ENCODE data around the gene VPS72. TPM values are rescaled to one million over a fixed set of nuclear protein-coding genes. Genes with fewer than 3 reads are reported as not detected.

Gene VPS72
- total RNA-seq, 1 experiment from 2014 or later: 68.9 TPM

DNA sequence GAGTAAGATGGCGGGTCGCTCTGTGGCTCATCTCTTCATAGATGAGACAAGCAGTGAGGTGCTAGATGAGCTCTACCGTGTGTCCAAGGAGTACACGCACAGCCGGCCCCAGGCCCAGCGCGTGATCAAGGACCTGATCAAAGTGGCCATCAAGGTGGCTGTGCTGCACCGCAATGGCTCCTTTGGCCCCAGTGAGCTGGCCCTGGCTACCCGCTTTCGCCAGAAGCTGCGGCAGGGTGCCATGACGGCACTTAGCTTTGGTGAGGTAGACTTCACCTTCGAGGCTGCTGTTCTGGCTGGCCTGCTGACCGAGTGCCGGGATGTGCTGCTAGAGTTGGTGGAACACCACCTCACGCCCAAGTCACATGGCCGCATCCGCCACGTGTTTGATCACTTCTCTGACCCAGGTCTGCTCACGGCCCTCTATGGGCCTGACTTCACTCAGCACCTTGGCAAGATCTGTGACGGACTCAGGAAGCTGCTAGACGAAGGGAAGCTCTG is 31.2 kb downstream of the VPS72 start:
- POLR2A ChIA-PET: no interaction called here
- CTCF ChIA-PET: interaction anchor here (5.8 kb wide), 1 partner anchor 58 kb away, joined by 63 read pairs; no protein-coding TSS in a partner anchor

More for the DNA sequence above, 31.2 kb downstream of the VPS72 start:
- H2AFZ ChIP-seq (ENCODE audit: low read depth, low read length, poor library complexity, severe bottlenecking): no peak overlapping the region
- no peaks in the 10 kb centered on the region for H3K79me2 ChIP-seq (ENCODE audit: insufficient read depth, low read length)
- BruUV-seq (replicated peaks): no TSS peak
- no peaks in the 10 kb centered on the region for H3K27me3 ChIP-seq (ENCODE audit: insufficient read depth, low read length)
- H3K9me3 ChIP-seq (ENCODE audit: control insufficient read depth in 1 of 2, insufficient read depth in 1 of 2, low read depth in 1 of 2, low read length in 2 of 2): no peaks in the 10 kb centered on the region
- RAD21 ChIA-PET (ENCODE audit: low non-redundant PET in 1 of 2, low total read pairs in 2 of 2, uncharacterized antibody in 2 of 2, unreplicated experiment in 2 of 2): no interaction called here
- peaks cover 0 to 9% of the 10 kb centered on the region in 2 experiments; a peak in 2 of 4 replicates for H3K36me3 ChIP-seq (ENCODE audit: control insufficient read depth in 1 of 2, insufficient read depth in 2 of 2, low read length in 2 of 2)
- H3K4me1 ChIP-seq (ENCODE audit: control insufficient read depth in 1 of 2, insufficient read depth in 2 of 2, low read length in 2 of 2): peaks cover 2 to 6% of the 10 kb centered on the region in 2 experiments; a peak in 3 of 4 replicates
- intact Hi-C loops (cut with micrococcal nuclease): no loop called here
- no peaks in the 10 kb centered on the region for H4K20me1 ChIP-seq (ENCODE audit: insufficient read depth)
- H3K4me2 ChIP-seq (ENCODE audit: low read length): no peak overlapping the region
- ATAC-seq: no peak
- H3K4me3 ChIP-seq (replicated peaks in 1 of 2; ENCODE audit: low read depth in 1 of 2, low read length in 2 of 2): no peak overlapping the region
- no peak overlapping the region for H3K9ac ChIP-seq (ENCODE audit: low read length)
- no peak for DNase-seq (ENCODE audit: low read depth, low spot score)
- H3K9me2 ChIP-seq (ENCODE audit: insufficient read depth): no peaks in the 10 kb centered on the region
- no peak overlapping the region for H3K27ac ChIP-seq (ENCODE audit: low read depth, low read length)
- TF ChIP-seq SP1 (IDR thresholded peaks at IDR 0.05; ENCODE audit: low read depth): no peak
- TF ChIP-seq TCF7L2 (IDR thresholded peaks at IDR 0.05; ENCODE audit: borderline replicate concordance, extremely low read depth, insufficient read depth, insufficient read length): no peak
- TF ChIP-seq, protein P1, sequence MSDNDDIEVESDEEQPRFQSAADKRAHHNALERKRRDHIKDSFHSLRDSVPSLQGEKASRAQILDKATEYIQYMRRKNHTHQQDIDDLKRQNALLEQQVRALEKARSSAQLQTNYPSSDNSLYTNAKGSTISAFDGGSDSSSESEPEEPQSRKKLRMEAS (IDR thresholded peaks at IDR 0.05): no peak
- TF ChIP-seq, protein P2, sequence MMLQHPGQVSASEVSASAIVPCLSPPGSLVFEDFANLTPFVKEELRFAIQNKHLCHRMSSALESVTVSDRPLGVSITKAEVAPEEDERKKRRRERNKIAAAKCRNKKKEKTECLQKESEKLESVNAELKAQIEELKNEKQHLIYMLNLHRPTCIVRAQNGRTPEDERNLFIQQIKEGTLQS (IDR thresholded peaks at IDR 0.05): no peak
- no peak for TF ChIP-seq JUND (IDR thresholded peaks at IDR 0.05)
- TF ChIP-seq, protein P3, sequence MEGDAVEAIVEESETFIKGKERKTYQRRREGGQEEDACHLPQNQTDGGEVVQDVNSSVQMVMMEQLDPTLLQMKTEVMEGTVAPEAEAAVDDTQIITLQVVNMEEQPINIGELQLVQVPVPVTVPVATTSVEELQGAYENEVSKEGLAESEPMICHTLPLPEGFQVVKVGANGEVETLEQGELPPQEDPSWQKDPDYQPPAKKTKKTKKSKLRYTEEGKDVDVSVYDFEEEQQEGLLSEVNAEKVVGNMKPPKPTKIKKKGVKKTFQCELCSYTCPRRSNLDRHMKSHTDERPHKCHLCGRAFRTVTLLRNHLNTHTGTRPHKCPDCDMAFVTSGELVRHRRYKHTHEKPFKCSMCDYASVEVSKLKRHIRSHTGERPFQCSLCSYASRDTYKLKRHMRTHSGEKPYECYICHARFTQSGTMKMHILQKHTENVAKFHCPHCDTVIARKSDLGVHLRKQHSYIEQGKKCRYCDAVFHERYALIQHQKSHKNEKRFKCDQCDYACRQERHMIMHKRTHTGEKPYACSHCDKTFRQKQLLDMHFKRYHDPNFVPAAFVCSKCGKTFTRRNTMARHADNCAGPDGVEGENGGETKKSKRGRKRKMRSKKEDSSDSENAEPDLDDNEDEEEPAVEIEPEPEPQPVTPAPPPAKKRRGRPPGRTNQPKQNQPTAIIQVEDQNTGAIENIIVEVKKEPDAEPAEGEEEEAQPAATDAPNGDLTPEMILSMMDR (IDR thresholded peaks at IDR 0.05 in 2 of 3, conservative IDR thresholded peaks at IDR 0.05 in 1 of 3; ENCODE audit: borderline replicate concordance in 1 of 3, insufficient read depth in 1 of 3, low read depth in 2 of 3, low read length in 2 of 3): no peak

All from HCT116 (cell line).